A673 (cell line): ENCODE results near the gene DVL1. TPM values are rescaled to one million over a fixed set of nuclear protein-coding genes. Genes with fewer than 3 reads are reported as not detected.

Source experiments
- BruUV-seq: library from RNA; stranded (reverse); fragments of 400-500 nt; replicated peaks from 2 replicates; lab custom pipeline; 2021; lab: Mats Ljungman, UMichigan
- CTCF ChIA-PET: fragments of 300-600 bp; sonication (Branson Sonifier 250); formaldehyde crosslinking; loops from one replicate; lab custom pipeline; 2022; ENCODE audit warnings: antibody characterized with exemption; lab: Charles Lee
- POLR2A ChIA-PET: fragments of 300-600 bp; sonication (Branson Sonifier 250); formaldehyde crosslinking; loops from one replicate; lab custom pipeline; 2022; ENCODE audit warnings: antibody characterized with exemption; ENCODE audit not compliant: low non-redundant PET; lab: Charles Lee
- DNase-seq: peaks from one replicate; pipeline ENCODE4 v3.0.0-alpha.2; 2015; ENCODE audit warnings: low spot score
- H3K27ac ChIP-seq: fragments of 200-600 bp; sonication (generic); 2 replicates; pipeline ENCODE4 v1.5.1; 2016; ENCODE audit warnings: mixed run types, low read depth, mild to moderate bottlenecking, mixed read lengths, antibody characterized with exemption, low read length; ENCODE audit not compliant: poor library complexity, severe bottlenecking
- H3K27me3 ChIP-seq: fragments of 200-600 bp; sonication (generic); replicated peaks from 2 replicates; pipeline ENCODE4 v1.6.1; 2017; ENCODE audit warnings: mixed run types, low read depth, mild to moderate bottlenecking, mixed read lengths, antibody characterized with exemption, low read length; ENCODE audit not compliant: insufficient read depth, poor library complexity
- H3K36me3 ChIP-seq: fragments of 200-600 bp; sonication (generic); 2 replicates; pipeline ENCODE4 v1.6.1; 2016; ENCODE audit warnings: mixed run types, mild to moderate bottlenecking, mixed read lengths, antibody characterized with exemption, low read length; ENCODE audit not compliant: insufficient read depth, poor library complexity, severe bottlenecking
- H3K4me1 ChIP-seq: fragments of 200-600 bp; sonication (generic); 2 replicates; pipeline ENCODE4 v1.6.1; 2017; ENCODE audit warnings: mixed run types, mild to moderate bottlenecking, mixed read lengths, antibody characterized with exemption, low read length; ENCODE audit not compliant: insufficient read depth, poor library complexity, severe bottlenecking
- H3K4me3 ChIP-seq: fragments of 200-600 bp; sonication (generic); 2 replicates; pipeline ENCODE4 v1.5.1; 2016; ENCODE audit warnings: low read depth, mixed run types, mild to moderate bottlenecking, mixed read lengths, low read length; ENCODE audit not compliant: poor library complexity, severe bottlenecking
- H3K9me3 ChIP-seq: fragments of 200-600 bp; sonication (generic); 2 replicates; pipeline ENCODE4 v1.6.1; 2016; ENCODE audit warnings: mixed run types, low read depth, mild to moderate bottlenecking, mixed read lengths, antibody characterized with exemption, low read length; ENCODE audit not compliant: poor library complexity, severe bottlenecking
- CTCF ChIP-seq: fragments of 300-800, 200-600 bp; sonication (generic); conservative IDR thresholded peaks from 2 replicates; pipeline ENCODE4 v1.5.1; 2017; ENCODE audit warnings: low read depth, mild to moderate bottlenecking, antibody characterized with exemption, low read length, moderate library complexity, mixed read lengths
- EZH2 ChIP-seq: fragments of 200-600 bp; sonication (generic); IDR thresholded peaks from 2 replicates; pipeline ENCODE4 v1.6.1; 2017; ENCODE audit warnings: borderline replicate concordance, low read depth, mild to moderate bottlenecking, mixed read lengths, antibody characterized with exemption, low read length; ENCODE audit not compliant: poor library complexity, severe bottlenecking
- intact Hi-C: fragments of 100-400 bp; cut with micrococcal nuclease; formaldehyde crosslinking; loops from one replicate; pipeline ENCODE4 v1.10.0; 2022; ENCODE audit not compliant: unreplicated experiment
- total RNA-seq: library from RNA; stranded (reverse); gene quantifications from 2 replicates; pipeline ENCODE4 v1.2.3, GENCODE V29; 2021

Gene DVL1
- total RNA-seq, 1 experiment from 2014 or later, result 48.0 TPM

DNA sequence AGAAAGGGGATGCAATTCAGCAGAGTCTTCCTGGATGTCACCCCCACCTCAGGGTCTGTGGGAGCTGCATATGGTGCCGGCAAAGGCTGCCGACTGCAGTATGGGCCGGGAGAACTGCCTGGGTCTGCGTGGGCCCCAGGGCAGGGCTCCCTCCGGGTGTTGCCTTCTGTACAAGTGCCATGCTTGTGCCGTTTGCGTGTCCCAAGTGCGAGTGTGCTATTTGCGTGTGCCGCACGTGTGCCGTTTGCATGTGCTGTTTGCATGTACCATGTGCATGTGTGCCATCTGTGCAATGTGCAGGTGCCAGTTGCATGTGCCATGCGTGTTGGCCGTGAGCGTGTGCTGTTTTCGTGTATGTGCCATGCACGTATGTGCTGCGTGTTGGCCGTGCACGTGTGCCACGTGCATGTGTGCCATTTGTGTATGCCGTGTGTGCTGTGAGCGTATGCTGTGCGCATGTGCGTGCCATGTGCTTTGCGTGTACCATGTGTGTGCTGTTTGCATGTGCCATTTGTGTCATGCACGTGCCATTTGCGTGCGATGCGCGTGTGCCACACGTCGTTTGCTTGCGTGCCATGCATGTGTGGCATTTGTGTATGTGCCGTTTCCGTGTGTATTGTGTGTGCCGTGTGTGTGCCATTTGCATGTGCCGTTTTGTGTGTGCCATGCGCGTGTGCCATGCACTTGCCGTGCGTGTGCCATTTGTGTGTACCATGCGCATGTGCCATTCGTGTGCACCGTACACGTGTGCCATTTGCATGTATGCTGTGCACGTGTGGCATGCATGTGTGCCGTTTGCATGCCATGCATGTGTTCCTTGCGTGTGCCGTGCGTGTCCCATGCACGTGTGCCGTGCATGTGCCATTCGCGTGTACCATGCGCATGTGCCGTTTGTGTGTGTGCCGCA, 19.7 kb downstream of the DVL1 start:
- Histone ChIP-seq H3K36me3 (no peaks in the 10 kb centered on the region), H3K4me1 (peaks cover 13% of the 10 kb centered on the region), H3K27ac (no peak overlapping the region), H3K4me3 (no peak overlapping the region), H3K27me3 (no peaks in the 10 kb centered on the region), H3K9me3 (no peaks in the 10 kb centered on the region)
- intact Hi-C loops, result no loop called here
- no peak for DNase-seq
- ChIA-PET CTCF (no interaction called here), POLR2A (no interaction called here)
- TF ChIP-seq CTCF (no peak), EZH2 (no peak)
- BruUV-seq, result no TSS peak

GRCh38 chr1:1328254-1328653, 21.0 kb downstream of the DVL1 start:
- no peak for DNase-seq
- Histone ChIP-seq H3K27me3 (no peaks in the 10 kb centered on the region), H3K4me3 (no peak overlapping the region), H3K27ac (no peak overlapping the region), H3K9me3 (no peaks in the 10 kb centered on the region), H3K36me3 (no peaks in the 10 kb centered on the region), H3K4me1 (peaks cover 13% of the 10 kb centered on the region)
- intact Hi-C loops, result no loop called here
- TF ChIP-seq EZH2, result no peak
- TF ChIP-seq CTCF, result no peak
- no TSS peak for BruUV-seq
- ChIA-PET POLR2A (no interaction called here), CTCF (no interaction called here)

- POLR2A ChIA-PET, result no interaction called here
- CTCF ChIA-PET, result no interaction called here
Observed at GRCh38 chr1:1327291-1327690, 21.9 kb downstream of the DVL1 start.

More at GRCh38 chr1:1327291-1327690, 21.9 kb downstream of the DVL1 start:
- no peaks in the 10 kb centered on the region for H3K27me3 ChIP-seq
- no peaks in the 10 kb centered on the region for H3K36me3 ChIP-seq
- no peak for DNase-seq
- H3K4me1 ChIP-seq, result peaks cover 13% of the 10 kb centered on the region
- TF ChIP-seq EZH2 (no peak), CTCF (no peak)
- BruUV-seq, result no TSS peak
- H3K9me3 ChIP-seq, result no peaks in the 10 kb centered on the region
- H3K27ac ChIP-seq, result no peak overlapping the region
- H3K4me3 ChIP-seq, result no peak overlapping the region
- intact Hi-C loops, result no loop called here
